OCI-LY7 (cell line): ENCODE results near the gene FAM170B. TPM values are rescaled to one million over a fixed set of nuclear protein-coding genes. Genes with fewer than 3 reads are reported as not detected.

Experiments
- BruUV-seq: library from RNA; stranded (reverse); fragments of 400-500 nt; replicated peaks from 2 replicates; lab custom pipeline; 2021; lab: Mats Ljungman, UMichigan
- CTCF ChIA-PET: fragments of 300-600 bp; sonication (Branson Sonifier 250); formaldehyde crosslinking; loops from one replicate; lab custom pipeline; 2022; ENCODE audit warnings: antibody characterized with exemption; ENCODE audit not compliant: unreplicated experiment; lab: Charles Lee
- POLR2A ChIA-PET: fragments of 300-600 bp; sonication (Branson Sonifier 250); formaldehyde crosslinking; loops from one replicate; lab custom pipeline; 2022; ENCODE audit warnings: antibody characterized with exemption; lab: Charles Lee
- DNase-seq: peaks from one replicate; pipeline ENCODE4 v3.0.0-alpha.2; 2015; ENCODE audit warnings: low spot score
- H2AFZ ChIP-seq: fragments of 200-600 bp; sonication (generic), shearing (Covaris generic); 2 replicates; pipeline ENCODE4 v1.6.1; 2014; ENCODE audit warnings: mild to moderate bottlenecking, antibody characterized with exemption, low read length, moderate library complexity
- H3K27ac ChIP-seq: fragments of 200-600 bp; sonication (generic); 2 replicates; pipeline ENCODE4 v1.5.1; 2014; ENCODE audit warnings: mixed run types, low read depth, mild to moderate bottlenecking, moderate library complexity, low read length, inconsistent platforms; ENCODE audit not compliant: poor library complexity, severe bottlenecking
- H3K36me3 ChIP-seq: fragments of 200-600 bp; sonication (generic); 2 replicates; pipeline ENCODE4 v1.6.1; 2014; ENCODE audit warnings: mild to moderate bottlenecking, antibody characterized with exemption, low read length, moderate library complexity, mixed read lengths; ENCODE audit not compliant: insufficient read depth
- H3K4me1 ChIP-seq: fragments of 200-600 bp; sonication (generic); 2 replicates; pipeline ENCODE4 v1.5.1; 2014; ENCODE audit warnings: mild to moderate bottlenecking, low read length; ENCODE audit not compliant: insufficient read depth, poor library complexity, severe bottlenecking
- H3K4me2 ChIP-seq: fragments of 200-600 bp; sonication (generic); 2 replicates; pipeline ENCODE4 v1.6.1; 2014; ENCODE audit warnings: mild to moderate bottlenecking, low read length
- H3K4me3 ChIP-seq: fragments of 200-600 bp; sonication (generic); 2 replicates; pipeline ENCODE4 v1.5.1; 2014; ENCODE audit warnings: mild to moderate bottlenecking, low read depth, low read length; ENCODE audit not compliant: poor library complexity, severe bottlenecking
- H3K79me2 ChIP-seq: fragments of 200-600 bp; sonication (generic); 2 replicates; pipeline ENCODE4 v1.6.1; 2016; ENCODE audit warnings: low read depth, mild to moderate bottlenecking, low read length, moderate library complexity, mixed read lengths; ENCODE audit not compliant: insufficient read depth
- H3K9me2 ChIP-seq: fragments of 200-600 bp; sonication (generic); 2 replicates; pipeline ENCODE4 v1.6.1; 2016; ENCODE audit warnings: mild to moderate bottlenecking, low read length, mixed read lengths; ENCODE audit not compliant: insufficient read depth
- H3K9me3 ChIP-seq: fragments of 200-600 bp; sonication (generic); 2 replicates; pipeline ENCODE4 v1.6.1; 2014; ENCODE audit warnings: mild to moderate bottlenecking, mixed run types, low read length, mixed read lengths
- H4K20me1 ChIP-seq: fragments of 200-600 bp; sonication (generic); 2 replicates; pipeline ENCODE4 v1.6.1; 2014; ENCODE audit warnings: mild to moderate bottlenecking, antibody characterized with exemption, low read length, moderate library complexity, mixed read lengths; ENCODE audit not compliant: insufficient read depth
- CTCF ChIP-seq: fragments of 200-600 bp; sonication (generic); conservative IDR thresholded peaks from 2 replicates; pipeline ENCODE4 v1.5.1; 2014; ENCODE audit warnings: mild to moderate bottlenecking, antibody characterized with exemption, low read length, moderate library complexity, mixed read lengths
- EZH2phosphoT487 ChIP-seq: fragments of 200-600 bp; sonication (generic); IDR thresholded peaks from 2 replicates; pipeline ENCODE4 v1.6.1; 2018; ENCODE audit warnings: low read depth, borderline replicate concordance, mild to moderate bottlenecking, mixed run types, antibody characterized with exemption, low read length, moderate library complexity, mixed read lengths
- intact Hi-C: fragments of 100-400 bp; cut with micrococcal nuclease; formaldehyde crosslinking; loops from one replicate; pipeline ENCODE4 v1.10.0; 2022; ENCODE audit not compliant: unreplicated experiment
- total RNA-seq, 2 experiments: library from RNA; depleted of rRNA in 1 of 2; stranded (reverse); fragments of >200 nt in 1 of 2; shearing (Covaris generic) in 1 of 2; gene quantifications; 2 replicates each; pipeline ENCODE4 v1.2.3, GENCODE V29; 2014 to 2022

The FAM170B gene
- total RNA-seq, 2 experiments from 2014 or later, result 0.23 to 0.38 TPM

- ChIA-PET CTCF (no interaction called here), POLR2A (no interaction called here)
- BruUV-seq, result no TSS peak
- Histone ChIP-seq H3K4me1 (peaks cover 21% of the 10 kb centered on the region), H3K27ac (no peak overlapping the region), H3K9me2 (no peaks in the 10 kb centered on the region), H3K36me3 (no peaks in the 10 kb centered on the region), H3K4me3 (no peak overlapping the region), H2AFZ (no peak overlapping the region), H3K4me2 (no peak overlapping the region), H3K79me2 (no peaks in the 10 kb centered on the region), H4K20me1 (no peaks in the 10 kb centered on the region), H3K9me3 (no peaks in the 10 kb centered on the region)
- intact Hi-C loops, result no loop called here
- TF ChIP-seq EZH2phosphoT487 (no peak), CTCF (no peak)
- no peak for DNase-seq
Measured at GRCh38 chr10:49170632-49171325, 37.0 kb upstream of the FAM170B start.

- Histone ChIP-seq H4K20me1 (no peaks in the 10 kb centered on the region), H3K36me3 (no peaks in the 10 kb centered on the region), H3K4me3 (no peak overlapping the region), H3K79me2 (no peaks in the 10 kb centered on the region), H3K4me1 (peaks cover 21% of the 10 kb centered on the region), H2AFZ (no peak overlapping the region), H3K9me3 (no peaks in the 10 kb centered on the region), H3K9me2 (no peaks in the 10 kb centered on the region), H3K4me2 (no peak overlapping the region), H3K27ac (no peak overlapping the region)
- ChIA-PET POLR2A (no interaction called here), CTCF (no interaction called here)
- intact Hi-C loops, result no loop called here
- TF ChIP-seq CTCF, result no peak
- no peak for TF ChIP-seq EZH2phosphoT487
- DNase-seq, result no peak
- no TSS peak for BruUV-seq
Measured at GRCh38 chr10:49169776-49170175, 36.0 kb upstream of the FAM170B start.

GRCh38 chr10:49168831-49169500 lies 35.1 kb upstream of the FAM170B start:
- intact Hi-C loops, result no loop called here
- CTCF ChIA-PET, result interaction anchor here (0.7 kb wide), 1 partner anchor 512 kb away, joined by 4 read pairs; no protein-coding TSS in a partner anchor
- POLR2A ChIA-PET, result interaction anchor here (1.5 kb wide), 1 partner anchor 174 kb away, joined by 3 read pairs; no protein-coding TSS in a partner anchor

More at GRCh38 chr10:49168831-49169500, 35.1 kb upstream of the FAM170B start:
- Histone ChIP-seq H2AFZ (no peak overlapping the region), H4K20me1 (no peaks in the 10 kb centered on the region), H3K36me3 (no peaks in the 10 kb centered on the region), H3K9me3 (no peaks in the 10 kb centered on the region), H3K9me2 (no peaks in the 10 kb centered on the region), H3K4me3 (no peak overlapping the region), H3K79me2 (no peaks in the 10 kb centered on the region), H3K27ac (no peak overlapping the region), H3K4me2 (no peak overlapping the region), H3K4me1 (peaks cover 20% of the 10 kb centered on the region)
- TF ChIP-seq CTCF (no peak), EZH2phosphoT487 (no peak)
- DNase-seq, result no peak
- no TSS peak for BruUV-seq
